CD14-positive monocyte (primary cell): ENCODE data around the gene LYPLA2. TPM values are rescaled to one million over a fixed set of nuclear protein-coding genes. Genes with fewer than 3 reads are reported as not detected.

Experiments
- DNase-seq, 3 donors: peaks; one replicate each; pipeline ENCODE4 v3.0.0-alpha.2; 2011 to 2022
- H2AFZ ChIP-seq: 2 replicates; pipeline ENCODE4 v1.6.0; 2012; ENCODE audit warnings: mild to moderate bottlenecking, low read depth, low read length, inconsistent platforms; ENCODE audit not compliant: insufficient read depth, poor library complexity, severe bottlenecking
- H3K27ac ChIP-seq, 2 donors: 1 replicate in 1 of 2; 2 replicates in 1 of 2; pipeline ENCODE4 v1.5.1; 2012 to 2013; ENCODE audit warnings: low read length in 2 of 2, control low read depth in 1 of 2, inconsistent platforms in 1 of 2, low read depth in 1 of 2, mild to moderate bottlenecking in 1 of 2
- H3K27me3 ChIP-seq, 2 donors: one replicate each; pipeline versions ENCODE4 v1.6.0 to v1.6.1; 2011 to 2013; ENCODE audit warnings: low read length in 2 of 2; ENCODE audit not compliant: control insufficient read depth in 2 of 2, insufficient read depth in 2 of 2
- H3K36me3 ChIP-seq, 2 donors: replicated peaks in 1 of 2; 1 replicate in 1 of 2; 2 replicates in 1 of 2; pipeline versions ENCODE4 v1.5.1 to v1.6.1; 2012 to 2013; ENCODE audit warnings: low read length in 2 of 2, control low read depth in 1 of 2, inconsistent platforms in 1 of 2, mild to moderate bottlenecking in 1 of 2; ENCODE audit not compliant: insufficient read depth in 2 of 2, control insufficient read depth in 1 of 2
- H3K4me1 ChIP-seq, 2 donors: 1 replicate in 1 of 2; 2 replicates in 1 of 2; pipeline versions ENCODE4 v1.5.1 to v1.6.1; 2012 to 2013; ENCODE audit warnings: low read length in 2 of 2, control low read depth in 1 of 2, inconsistent platforms in 1 of 2, mild to moderate bottlenecking in 1 of 2, moderate library complexity in 1 of 2; ENCODE audit not compliant: insufficient read depth in 2 of 2, control insufficient read depth in 1 of 2
- H3K4me2 ChIP-seq: replicated peaks from 2 replicates; pipeline ENCODE3; 2012; ENCODE audit warnings: low read length, moderate library complexity, mild to moderate bottlenecking; ENCODE audit not compliant: poor library complexity, severe bottlenecking; ENCODE audit errors: extremely low read depth
- H3K4me3 ChIP-seq, 3 experiments: fragments of 200-600 bp in 1 of 3; sonication (generic) in 1 of 3; replicated peaks in 1 of 3; 1 replicate in 2 of 3; 2 replicates in 1 of 3; pipeline ENCODE4 v1.5.1; 2011 to 2013; ENCODE audit warnings: low read length in 3 of 3, mild to moderate bottlenecking in 3 of 3, control low read depth in 2 of 3, low read depth in 2 of 3, inconsistent platforms in 1 of 3, moderate library complexity in 1 of 3
- H3K79me2 ChIP-seq: 2 replicates; pipeline ENCODE4 v1.6.0; 2012; ENCODE audit warnings: mild to moderate bottlenecking, control low read depth, inconsistent platforms, low read length, moderate library complexity; ENCODE audit not compliant: insufficient read depth
- H3K9ac ChIP-seq: 2 replicates; pipeline ENCODE4 v1.6.0; 2017; ENCODE audit warnings: low read length, mild to moderate bottlenecking; ENCODE audit not compliant: insufficient read depth, poor library complexity, severe bottlenecking
- H3K9me3 ChIP-seq, 2 donors: replicated peaks in 1 of 2; 1 replicate in 1 of 2; 2 replicates in 1 of 2; pipeline versions ENCODE4 v1.5.1 to v1.6.1; 2012 to 2013; ENCODE audit warnings: low read length in 2 of 2, control low read depth in 1 of 2; ENCODE audit not compliant: control insufficient read depth in 1 of 2, insufficient read depth in 1 of 2
- H4K20me1 ChIP-seq: 2 replicates; pipeline ENCODE4 v1.6.0; 2012; ENCODE audit warnings: mild to moderate bottlenecking, low read length, control low read depth, moderate library complexity; ENCODE audit not compliant: insufficient read depth
- H3K27ac Mint-ChIP-seq, 7 donors: one replicate each; pipeline ENCODE4 v1.8.0; 2020; ENCODE audit warnings: mild to moderate bottlenecking in 7 of 7, mixed read lengths in 7 of 7, moderate library complexity in 6 of 7, inconsistent platforms in 2 of 7
- H3K27me3 Mint-ChIP-seq, 3 donors: one replicate each; pipeline ENCODE4 v1.8.0; 2021 to 2022; ENCODE audit warnings: low read depth in 3 of 3, mild to moderate bottlenecking in 3 of 3, mixed read lengths in 3 of 3, moderate library complexity in 3 of 3, inconsistent platforms in 1 of 3
- H3K36me3 Mint-ChIP-seq, 2 donors: one replicate each; pipeline ENCODE4 v1.8.0; 2020; ENCODE audit warnings: mixed read lengths in 2 of 2, inconsistent platforms in 1 of 2, mild to moderate bottlenecking in 1 of 2
- H3K4me1 Mint-ChIP-seq: one replicate; pipeline ENCODE4 v1.8.0; 2020; ENCODE audit warnings: mild to moderate bottlenecking, mixed read lengths
- H3K4me3 Mint-ChIP-seq, 2 donors: one replicate each; pipeline ENCODE4 v1.8.0; 2020; ENCODE audit warnings: mild to moderate bottlenecking in 2 of 2, mixed read lengths in 2 of 2, moderate library complexity in 1 of 2
- H3K9me3 Mint-ChIP-seq, 7 donors: one replicate each; pipeline ENCODE4 v1.8.0; 2020 to 2022; ENCODE audit warnings: mixed read lengths in 7 of 7, mild to moderate bottlenecking in 6 of 7, moderate library complexity in 6 of 7, inconsistent platforms in 2 of 7
- WGBS: methylation state at CpG from one replicate; pipeline ENCODE4 v1.1.5; 2013; ENCODE audit warnings: missing lambda C conversion rate; ENCODE audit not compliant: insufficient coverage; 5-methylcytosine and 5-hydroxymethylcytosine counted together
- intact Hi-C, 2 donors: fragments of 100-400 bp; cut with micrococcal nuclease; formaldehyde crosslinking; loops; one replicate each; pipeline versions ENCODE4 v1.15.0 to v1.15.1; 2023
- polyA plus RNA-seq, 3 donors: library from polyadenylated mRNA; depleted of rRNA in 1 of 3; unstranded in 2 of 3; stranded (reverse) in 1 of 3; fragments of 300-500 nt in 2 of 3; fragments of >200 nt in 1 of 3; fragmentation: Illumina TruSeq in 2 of 3; gene quantifications; 1 replicate in 2 of 3; 2 replicates in 1 of 3; pipeline ENCODE4 v1.2.3, GENCODE V29; 2012 to 2021
- TF ChIP-seq, protein P1 (sequence below): fragments of 200-600 bp; IDR thresholded peaks from one replicate; pipeline ENCODE4 v1.8.0; 2022; ENCODE audit warnings: antibody characterized with exemption, mild to moderate bottlenecking

The LYPLA2 gene
- polyA plus RNA-seq, 3 donors: 68.3 to 86.7 (median 74.1) TPM

DNA sequence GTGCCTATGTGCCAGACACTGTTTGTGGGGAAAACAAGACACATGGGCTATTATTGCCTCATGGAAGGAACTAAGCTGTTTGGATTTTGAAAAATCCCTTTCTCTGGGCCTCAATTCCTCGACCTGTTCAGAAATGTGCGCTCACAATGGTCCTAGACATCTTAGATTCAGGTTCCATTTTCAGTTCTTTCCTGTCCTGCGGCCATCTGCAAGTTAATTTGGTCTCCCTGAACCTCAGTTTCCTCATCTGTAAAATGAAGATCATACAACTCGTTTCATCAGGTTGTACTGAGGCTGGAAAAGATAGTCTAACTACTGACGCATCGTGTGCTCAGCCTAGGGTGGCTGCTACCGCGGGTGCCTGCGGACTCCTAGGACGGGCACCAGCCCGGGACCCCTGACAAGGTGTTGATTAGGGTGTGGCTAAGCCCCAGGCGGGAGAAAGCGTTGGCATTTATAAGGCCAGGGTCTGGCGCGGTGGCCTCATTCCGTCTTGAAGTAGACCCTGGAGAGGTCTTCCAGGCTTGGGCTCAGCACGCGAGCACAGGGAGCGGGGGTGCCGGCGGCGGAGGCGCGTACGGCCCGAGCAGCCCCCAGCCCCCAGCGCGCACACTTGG is 48.2 kb upstream of the LYPLA2 start:
- WGBS: 11% methylated on average over 27 of the region's 28 CpGs
- Histone ChIP-seq H3K79me2 (peaks cover 46% of the 10 kb centered on the region), H3K27me3 (no peaks in the 10 kb centered on the region), H3K4me1 (peaks cover 16 to 27% of the 10 kb centered on the region in 2 donors), H3K9me3 (no peaks in the 10 kb centered on the region), H3K4me3 (peak overlapping the region; percentile 67 to 93 (median 82)), H3K4me2 (peak overlapping the region; percentile 98), H4K20me1 (peaks cover 41% of the 10 kb centered on the region), H3K9ac (peak overlapping the region; percentile 95), H3K36me3 (peaks cover 0 to 21% of the 10 kb centered on the region in 2 donors), H3K27ac (peak overlapping the region; percentile 30 to 88), H2AFZ (peak overlapping the region; percentile 92)
- H3K4me1 Mint-ChIP-seq: peaks cover 30% of the 10 kb centered on the region
- H3K27ac Mint-ChIP-seq: peak overlapping the region in 6 of 7 donors; percentile 75 to 86 (median 82)
- intact Hi-C loops: loop anchor here (5.0 to 10.0 kb wide), 2 partner anchors 50 to 188 kb away; partner anchors contain the start of genes ID3 (in 1 of the 2) and RPL11 (in 1 of the 2)
- peaks cover 9 to 17% of the 10 kb centered on the region in 2 donors for H3K36me3 Mint-ChIP-seq
- peaks cover 0 to 4% (median 2%) of the 10 kb centered on the region in 3 donors for H3K27me3 Mint-ChIP-seq
- H3K4me3 Mint-ChIP-seq: peak overlapping the region; percentile 86 to 92
- no peak for DNase-seq
- H3K9me3 Mint-ChIP-seq: no peaks in the 10 kb centered on the region
- TF ChIP-seq, protein P1, sequence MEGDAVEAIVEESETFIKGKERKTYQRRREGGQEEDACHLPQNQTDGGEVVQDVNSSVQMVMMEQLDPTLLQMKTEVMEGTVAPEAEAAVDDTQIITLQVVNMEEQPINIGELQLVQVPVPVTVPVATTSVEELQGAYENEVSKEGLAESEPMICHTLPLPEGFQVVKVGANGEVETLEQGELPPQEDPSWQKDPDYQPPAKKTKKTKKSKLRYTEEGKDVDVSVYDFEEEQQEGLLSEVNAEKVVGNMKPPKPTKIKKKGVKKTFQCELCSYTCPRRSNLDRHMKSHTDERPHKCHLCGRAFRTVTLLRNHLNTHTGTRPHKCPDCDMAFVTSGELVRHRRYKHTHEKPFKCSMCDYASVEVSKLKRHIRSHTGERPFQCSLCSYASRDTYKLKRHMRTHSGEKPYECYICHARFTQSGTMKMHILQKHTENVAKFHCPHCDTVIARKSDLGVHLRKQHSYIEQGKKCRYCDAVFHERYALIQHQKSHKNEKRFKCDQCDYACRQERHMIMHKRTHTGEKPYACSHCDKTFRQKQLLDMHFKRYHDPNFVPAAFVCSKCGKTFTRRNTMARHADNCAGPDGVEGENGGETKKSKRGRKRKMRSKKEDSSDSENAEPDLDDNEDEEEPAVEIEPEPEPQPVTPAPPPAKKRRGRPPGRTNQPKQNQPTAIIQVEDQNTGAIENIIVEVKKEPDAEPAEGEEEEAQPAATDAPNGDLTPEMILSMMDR: no peak

DNA sequence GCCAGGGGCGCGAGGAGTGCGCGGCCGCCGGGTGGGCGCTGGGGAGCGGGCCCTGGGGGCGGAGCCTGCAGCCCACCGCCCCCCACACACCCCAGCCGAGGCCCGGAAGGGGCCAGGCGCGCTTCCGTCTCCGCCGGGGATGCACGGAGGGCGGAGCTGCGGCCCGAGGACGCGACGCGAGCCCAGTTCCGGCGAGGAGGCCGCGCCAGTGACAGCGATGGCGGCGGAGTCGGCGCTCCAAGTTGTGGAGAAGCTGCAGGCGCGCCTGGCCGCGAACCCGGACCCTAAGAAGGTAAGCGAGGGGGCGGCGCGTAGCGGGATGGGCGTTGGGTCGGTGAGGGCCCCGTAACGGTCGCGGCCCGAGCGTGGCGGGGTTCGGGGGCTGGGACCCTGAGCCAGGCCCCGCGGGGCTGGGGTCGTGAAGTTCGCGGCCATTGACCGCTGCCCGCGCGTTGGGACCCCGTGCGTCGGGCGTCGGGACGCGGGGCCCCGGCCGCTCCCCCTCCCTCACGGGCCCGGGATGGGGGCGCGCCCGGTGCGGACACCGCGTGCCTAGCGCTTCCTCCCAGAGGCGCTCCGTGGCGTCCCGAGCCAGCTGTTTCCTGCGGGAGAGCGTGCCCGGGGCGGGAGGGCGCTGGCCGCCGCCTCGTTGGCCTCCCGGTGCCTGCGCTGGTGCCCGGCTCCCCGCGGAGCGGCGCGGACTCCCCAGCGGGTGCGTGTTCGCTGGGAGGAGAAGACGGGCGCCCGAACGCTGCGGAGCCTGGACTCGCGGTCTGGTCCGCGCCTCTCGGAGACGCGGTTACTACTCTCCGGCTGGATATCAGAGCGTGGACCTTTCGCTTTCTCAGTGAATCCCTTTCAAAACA is 47.4 kb upstream of the LYPLA2 start, which contains the start of gene ELOA:
TSS of gene ELOA (plus strand) at position 185 of the 866 bp plus-strand sequence. CDS start at position 218, 33 bp downstream.
- Mint-ChIP-seq H3K27ac (peak within 1 kb of the TSS; percentile 80 to 91 (median 85)), H3K4me1 (peaks cover 35% of the 10 kb centered on the region), H3K9me3 (no peaks in the 10 kb centered on the region), H3K27me3 (peaks cover 0 to 3% (median 2%) of the 10 kb centered on the region in 3 donors), H3K4me3 (peak within 1 kb of the TSS; percentile 93), H3K36me3 (peaks cover 9 to 19% of the 10 kb centered on the region in 2 donors)
- peaks cover 53% of the 10 kb centered on the region for H3K79me2 ChIP-seq
- H3K36me3 ChIP-seq: peaks cover 0 to 25% of the 10 kb centered on the region in 2 donors
- TF ChIP-seq, protein P1: no peak
- H3K4me3 ChIP-seq: peak within 1 kb of the TSS; percentile 67 to 93 (median 82)
- peaks cover 16 to 27% of the 10 kb centered on the region in 2 donors for H3K4me1 ChIP-seq
- WGBS: under 1% methylated on average over 115 of the region's 119 CpGs
- peak within 1 kb of the TSS; percentile 92 for H2AFZ ChIP-seq
- no peaks in the 10 kb centered on the region for H3K27me3 ChIP-seq
- peak; percentile 53 for DNase-seq
- peaks cover 49% of the 10 kb centered on the region for H4K20me1 ChIP-seq
- peak within 1 kb of the TSS; percentile 44 to 88 for H3K27ac ChIP-seq
- intact Hi-C loops: loop anchor here (5.0 to 10.0 kb wide), 2 partner anchors 51 to 189 kb away; partner anchors contain the start of genes ID3 (in 1 of the 2) and RPL11 (in 1 of the 2)
- H3K9me3 ChIP-seq: no peaks in the 10 kb centered on the region
- H3K4me2 ChIP-seq: peak within 1 kb of the TSS; percentile 98
- H3K9ac ChIP-seq: peak within 1 kb of the TSS; percentile 95
